Measurements from ENCODE around the gene SNX5. TPM values are rescaled to one million over a fixed set of nuclear protein-coding genes. Genes with fewer than 3 reads are reported as not detected.
A peak's percentile ranks its signal among the peaks of the same experiment; 100 is the strongest.

Gene SNX5
- total and polyA plus RNA-seq, 9 of the 15 experiments (the other 6 are each of a cell fraction or from before 2014, with no cell fraction given): 53.5 to 276 (median 160) TPM

DNA sequence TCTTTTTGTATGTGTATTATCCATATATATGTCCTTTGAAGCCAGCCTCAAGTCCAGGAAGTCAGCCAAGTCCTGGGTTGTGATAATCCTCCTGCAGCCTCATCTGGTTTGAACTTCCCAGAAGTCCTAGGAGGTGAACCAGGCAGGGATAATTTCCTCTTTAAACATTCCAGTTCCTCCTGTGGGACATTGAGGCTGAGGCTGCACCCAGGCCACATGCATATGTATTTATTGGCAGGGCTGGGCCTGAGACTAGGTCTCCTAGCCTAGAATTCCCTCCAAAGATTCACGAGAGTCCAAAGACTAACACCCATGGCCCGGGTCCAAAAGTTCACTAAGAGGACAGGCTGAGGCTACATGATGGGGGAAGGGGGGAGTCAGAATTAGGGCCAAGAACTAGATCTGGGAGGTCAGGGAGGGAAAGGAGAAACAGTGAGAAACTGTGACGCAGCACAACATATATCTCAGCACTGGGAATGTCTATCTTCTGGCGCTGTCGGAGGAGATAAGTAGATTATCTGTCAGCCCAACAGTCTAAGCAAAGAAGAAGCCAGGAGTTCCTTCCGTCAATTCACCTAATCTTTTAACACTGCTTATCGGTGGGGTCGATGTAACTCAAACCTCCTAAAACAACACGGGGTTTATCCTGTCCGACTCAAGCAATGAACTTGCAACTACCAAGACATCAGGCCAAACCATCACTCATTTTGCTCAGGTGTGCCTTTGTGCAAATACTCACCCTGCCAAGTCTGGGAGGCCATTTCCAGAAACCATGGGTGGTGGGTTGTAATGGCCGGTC lies 43.3 kb downstream of the SNX5 start (continued):
- TF ChIP-seq, protein P1, sequence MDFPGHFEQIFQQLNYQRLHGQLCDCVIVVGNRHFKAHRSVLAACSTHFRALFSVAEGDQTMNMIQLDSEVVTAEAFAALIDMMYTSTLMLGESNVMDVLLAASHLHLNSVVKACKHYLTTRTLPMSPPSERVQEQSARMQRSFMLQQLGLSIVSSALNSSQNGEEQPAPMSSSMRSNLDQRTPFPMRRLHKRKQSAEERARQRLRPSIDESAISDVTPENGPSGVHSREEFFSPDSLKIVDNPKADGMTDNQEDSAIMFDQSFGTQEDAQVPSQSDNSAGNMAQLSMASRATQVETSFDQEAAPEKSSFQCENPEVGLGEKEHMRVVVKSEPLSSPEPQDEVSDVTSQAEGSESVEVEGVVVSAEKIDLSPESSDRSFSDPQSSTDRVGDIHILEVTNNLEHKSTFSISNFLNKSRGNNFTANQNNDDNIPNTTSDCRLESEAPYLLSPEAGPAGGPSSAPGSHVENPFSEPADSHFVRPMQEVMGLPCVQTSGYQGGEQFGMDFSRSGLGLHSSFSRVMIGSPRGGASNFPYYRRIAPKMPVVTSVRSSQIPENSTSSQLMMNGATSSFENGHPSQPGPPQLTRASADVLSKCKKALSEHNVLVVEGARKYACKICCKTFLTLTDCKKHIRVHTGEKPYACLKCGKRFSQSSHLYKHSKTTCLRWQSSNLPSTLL (IDR thresholded peaks at IDR 0.05): no peak
- TF ChIP-seq, protein P2, sequence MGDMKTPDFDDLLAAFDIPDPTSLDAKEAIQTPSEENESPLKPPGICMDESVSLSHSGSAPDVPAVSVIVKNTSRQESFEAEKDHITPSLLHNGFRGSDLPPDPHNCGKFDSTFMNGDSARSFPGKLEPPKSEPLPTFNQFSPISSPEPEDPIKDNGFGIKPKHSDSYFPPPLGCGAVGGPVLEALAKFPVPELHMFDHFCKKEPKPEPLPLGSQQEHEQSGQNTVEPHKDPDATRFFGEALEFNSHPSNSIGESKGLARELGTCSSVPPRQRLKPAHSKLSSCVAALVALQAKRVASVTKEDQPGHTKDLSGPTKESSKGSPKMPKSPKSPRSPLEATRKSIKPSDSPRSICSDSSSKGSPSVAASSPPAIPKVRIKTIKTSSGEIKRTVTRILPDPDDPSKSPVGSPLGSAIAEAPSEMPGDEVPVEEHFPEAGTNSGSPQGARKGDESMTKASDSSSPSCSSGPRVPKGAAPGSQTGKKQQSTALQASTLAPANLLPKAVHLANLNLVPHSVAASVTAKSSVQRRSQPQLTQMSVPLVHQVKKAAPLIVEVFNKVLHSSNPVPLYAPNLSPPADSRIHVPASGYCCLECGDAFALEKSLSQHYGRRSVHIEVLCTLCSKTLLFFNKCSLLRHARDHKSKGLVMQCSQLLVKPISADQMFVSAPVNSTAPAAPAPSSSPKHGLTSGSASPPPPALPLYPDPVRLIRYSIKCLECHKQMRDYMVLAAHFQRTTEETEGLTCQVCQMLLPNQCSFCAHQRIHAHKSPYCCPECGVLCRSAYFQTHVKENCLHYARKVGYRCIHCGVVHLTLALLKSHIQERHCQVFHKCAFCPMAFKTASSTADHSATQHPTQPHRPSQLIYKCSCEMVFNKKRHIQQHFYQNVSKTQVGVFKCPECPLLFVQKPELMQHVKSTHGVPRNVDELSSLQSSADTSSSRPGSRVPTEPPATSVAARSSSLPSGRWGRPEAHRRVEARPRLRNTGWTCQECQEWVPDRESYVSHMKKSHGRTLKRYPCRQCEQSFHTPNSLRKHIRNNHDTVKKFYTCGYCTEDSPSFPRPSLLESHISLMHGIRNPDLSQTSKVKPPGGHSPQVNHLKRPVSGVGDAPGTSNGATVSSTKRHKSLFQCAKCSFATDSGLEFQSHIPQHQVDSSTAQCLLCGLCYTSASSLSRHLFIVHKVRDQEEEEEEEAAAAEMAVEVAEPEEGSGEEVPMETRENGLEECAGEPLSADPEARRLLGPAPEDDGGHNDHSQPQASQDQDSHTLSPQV (IDR thresholded peaks at IDR 0.05): no peak
- peak; percentile 74 to 90; a peak in 3 of 4 replicates for TF ChIP-seq TRIM24 (IDR thresholded peaks at IDR 0.05)
- peak in 1 of 2 experiments; percentile 84; a peak in 3 of 4 replicates for TF ChIP-seq RCOR1 (IDR thresholded peaks at IDR 0.05; ENCODE audit: borderline replicate concordance in 1 of 2, low read depth in 2 of 2, low read length in 2 of 2)
- no peak for TF ChIP-seq KLF1 (tag; IDR thresholded peaks at IDR 0.05)
- no peak for TF ChIP-seq TSHZ1 (CRISPR knock-in tag; IDR thresholded peaks at IDR 0.05)
- TF ChIP-seq RBFOX2 (IDR thresholded peaks at IDR 0.05; ENCODE audit: low read depth, low read length): no peak
- TF ChIP-seq ADNP (tag; IDR thresholded peaks at IDR 0.05): no peak
- TF ChIP-seq GTF2A2 (tag; IDR thresholded peaks at IDR 0.05): no peak
- no peak for TF ChIP-seq ZNF311 (CRISPR knock-in tag; IDR thresholded peaks at IDR 0.05)
- TF ChIP-seq PML (IDR thresholded peaks at IDR 0.05; ENCODE audit: low read length): peak; percentile 71
- no peak for TF ChIP-seq ZBTB7A (IDR thresholded peaks at IDR 0.05; ENCODE audit: borderline replicate concordance, control insufficient read depth, low read depth, low read length)
- TF ChIP-seq FOXP1 (CRISPR knock-in tag; IDR thresholded peaks at IDR 0.05): no peak
- no peak for TF ChIP-seq NR3C1 (CRISPR knock-in tag; IDR thresholded peaks at IDR 0.05)
- no peak for TF ChIP-seq ZNF695 (CRISPR knock-in tag; IDR thresholded peaks at IDR 0.05)
- TF ChIP-seq MEF2D (tag; conservative IDR thresholded peaks at IDR 0.05; ENCODE audit: low read depth): 0 out of 2 replicates have a peak, but pooled peaks have one; percentile 19
- no peak for TF ChIP-seq SP1 (CRISPR knock-in tag; IDR thresholded peaks at IDR 0.05)
- TF ChIP-seq HNRNPH1 (optimal IDR thresholded peaks at IDR 0.05; ENCODE audit: low read depth, low read length): no peak
- TF ChIP-seq CC2D1A (IDR thresholded peaks at IDR 0.05): peak; percentile 88

All from K562 (cell line).